SK-N-SH (cell line): ENCODE results near the gene AHNAK2.

Experiments
- CTCF ChIP-seq: fragments of 200-600 bp; sonication (generic); IDR thresholded peaks from 2 replicates; pipeline ENCODE4 v1.6.1; 2017; ENCODE audit warnings: antibody characterized with exemption, mild to moderate bottlenecking, moderate library complexity
- EP300 ChIP-seq, 2 experiments: IDR thresholded peaks; 2 replicates each; pipeline versions ENCODE4 v1.4.0 to v1.6.1; 2012; ENCODE audit warnings: borderline replicate concordance in 1 of 2, low read depth in 1 of 2, low read length in 1 of 2
- EZH2phosphoT487 ChIP-seq: fragments of 200-600 bp; sonication (generic); IDR thresholded peaks from 2 replicates; pipeline ENCODE4 v1.6.1; 2017; ENCODE audit warnings: low read depth, mixed run types, mild to moderate bottlenecking, antibody characterized with exemption, moderate library complexity, borderline replicate concordance
- JUND ChIP-seq: IDR thresholded peaks from 2 replicates; pipeline ENCODE4 v1.4.0; 2012
- POLR2AphosphoS5 ChIP-seq: IDR thresholded peaks from 2 replicates; pipeline ENCODE4 v1.6.1; 2012; ENCODE audit warnings: low read depth, low read length
- REST ChIP-seq: IDR thresholded peaks from 2 replicates; pipeline ENCODE4 v1.6.1; 2012; ENCODE audit warnings: mild to moderate bottlenecking, low read depth, low read length, moderate library complexity
- RFX5 ChIP-seq: IDR thresholded peaks from 2 replicates; pipeline ENCODE4 v1.6.1; 2012; ENCODE audit warnings: mild to moderate bottlenecking, improper control_type of control experiment, low read length
- SMC3 ChIP-seq: IDR thresholded peaks from 2 replicates; pipeline ENCODE4 v1.6.1; 2012; ENCODE audit warnings: low read depth, low read length, improper control_type of control experiment
- USF2 ChIP-seq: fragments of 150-350 bp; IDR thresholded peaks from 2 replicates; pipeline ENCODE4 v1.6.1; 2017; ENCODE audit warnings: antibody characterized with exemption, low read length, low read depth, borderline replicate concordance

GRCh38 chr14:104966261-104966865, 11.8 kb downstream of the AHNAK2 start:
- no peak for TF ChIP-seq EZH2phosphoT487
- no peak for TF ChIP-seq EP300 (IDR thresholded peaks at IDR 0.05; ENCODE audit: borderline replicate concordance in 1 of 2, low read depth in 1 of 2, low read length in 1 of 2)
- no peak for TF ChIP-seq CTCF
- no peak for TF ChIP-seq JUND
- no peak for TF ChIP-seq POLR2AphosphoS5
- no peak for TF ChIP-seq USF2
- no peak for TF ChIP-seq REST
- no peak for TF ChIP-seq RFX5
- no peak for TF ChIP-seq SMC3
